Ishikawa (cell line): ENCODE results near the gene ATF6.

Experiments
- CEBPB ChIP-seq: IDR thresholded peaks from 2 replicates; pipeline ENCODE4 v1.6.1; 2012
- CREB1 ChIP-seq: IDR thresholded peaks from 2 replicates; pipeline ENCODE4 v1.6.1; 2012; ENCODE audit warnings: low read depth
- EGR1 ChIP-seq: IDR thresholded peaks from 2 replicates; pipeline ENCODE4 v1.6.1; 2012
- EP300 ChIP-seq: IDR thresholded peaks from 2 replicates; pipeline ENCODE4 v1.6.1; 2012; ENCODE audit warnings: borderline replicate concordance
- FOXM1 ChIP-seq: IDR thresholded peaks from 2 replicates; pipeline ENCODE4 v1.6.1; 2012; ENCODE audit warnings: low read depth, borderline replicate concordance
- NFIC ChIP-seq: IDR thresholded peaks from 2 replicates; pipeline ENCODE4 v1.6.1; 2012
- RAD21 ChIP-seq: IDR thresholded peaks from 2 replicates; pipeline ENCODE4 v1.6.1; 2012; ENCODE audit warnings: low read depth
- TAF1 ChIP-seq: IDR thresholded peaks from 2 replicates; pipeline ENCODE4 v1.6.1; 2012; ENCODE audit warnings: low read depth, mild to moderate bottlenecking
- TCF12 ChIP-seq: IDR thresholded peaks from 2 replicates; pipeline ENCODE4 v1.6.1; 2012; ENCODE audit warnings: low read depth
- TEAD4 ChIP-seq: IDR thresholded peaks from 2 replicates; pipeline ENCODE4 v1.6.1; 2012
- YY1 ChIP-seq: IDR thresholded peaks from 2 replicates; pipeline ENCODE4 v1.6.1; 2012; ENCODE audit warnings: low read depth
- ZBTB7A ChIP-seq: IDR thresholded peaks from 2 replicates; pipeline ENCODE4 v1.6.1; 2012; ENCODE audit warnings: low read depth
- TF ChIP-seq, protein P1 (sequence below): IDR thresholded peaks from 2 replicates; pipeline ENCODE4 v1.6.1; 2012; ENCODE audit warnings: low read depth, mild to moderate bottlenecking
- TF ChIP-seq, protein P2 (sequence below): IDR thresholded peaks from 2 replicates; pipeline ENCODE4 v1.6.1; 2012
- TF ChIP-seq, protein P3 (sequence below): IDR thresholded peaks from 2 replicates; pipeline ENCODE4 v1.6.1; 2012

ATF6 gene

GRCh38 chr1:161999301-162000052 is 233.4 kb downstream of the ATF6 start:
- no peak for TF ChIP-seq CREB1

- TF ChIP-seq TAF1 (no peak), CREB1 (no peak), YY1 (no peak), ZBTB7A (no peak), FOXM1 (no peak), TCF12 (no peak), RAD21 (no peak), EGR1 (no peak), CEBPB (no peak), EP300 (no peak), TEAD4 (no peak), NFIC (no peak)
- TF ChIP-seq, protein P1, sequence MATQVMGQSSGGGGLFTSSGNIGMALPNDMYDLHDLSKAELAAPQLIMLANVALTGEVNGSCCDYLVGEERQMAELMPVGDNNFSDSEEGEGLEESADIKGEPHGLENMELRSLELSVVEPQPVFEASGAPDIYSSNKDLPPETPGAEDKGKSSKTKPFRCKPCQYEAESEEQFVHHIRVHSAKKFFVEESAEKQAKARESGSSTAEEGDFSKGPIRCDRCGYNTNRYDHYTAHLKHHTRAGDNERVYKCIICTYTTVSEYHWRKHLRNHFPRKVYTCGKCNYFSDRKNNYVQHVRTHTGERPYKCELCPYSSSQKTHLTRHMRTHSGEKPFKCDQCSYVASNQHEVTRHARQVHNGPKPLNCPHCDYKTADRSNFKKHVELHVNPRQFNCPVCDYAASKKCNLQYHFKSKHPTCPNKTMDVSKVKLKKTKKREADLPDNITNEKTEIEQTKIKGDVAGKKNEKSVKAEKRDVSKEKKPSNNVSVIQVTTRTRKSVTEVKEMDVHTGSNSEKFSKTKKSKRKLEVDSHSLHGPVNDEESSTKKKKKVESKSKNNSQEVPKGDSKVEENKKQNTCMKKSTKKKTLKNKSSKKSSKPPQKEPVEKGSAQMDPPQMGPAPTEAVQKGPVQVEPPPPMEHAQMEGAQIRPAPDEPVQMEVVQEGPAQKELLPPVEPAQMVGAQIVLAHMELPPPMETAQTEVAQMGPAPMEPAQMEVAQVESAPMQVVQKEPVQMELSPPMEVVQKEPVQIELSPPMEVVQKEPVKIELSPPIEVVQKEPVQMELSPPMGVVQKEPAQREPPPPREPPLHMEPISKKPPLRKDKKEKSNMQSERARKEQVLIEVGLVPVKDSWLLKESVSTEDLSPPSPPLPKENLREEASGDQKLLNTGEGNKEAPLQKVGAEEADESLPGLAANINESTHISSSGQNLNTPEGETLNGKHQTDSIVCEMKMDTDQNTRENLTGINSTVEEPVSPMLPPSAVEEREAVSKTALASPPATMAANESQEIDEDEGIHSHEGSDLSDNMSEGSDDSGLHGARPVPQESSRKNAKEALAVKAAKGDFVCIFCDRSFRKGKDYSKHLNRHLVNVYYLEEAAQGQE: no peak
- TF ChIP-seq, protein P2, sequence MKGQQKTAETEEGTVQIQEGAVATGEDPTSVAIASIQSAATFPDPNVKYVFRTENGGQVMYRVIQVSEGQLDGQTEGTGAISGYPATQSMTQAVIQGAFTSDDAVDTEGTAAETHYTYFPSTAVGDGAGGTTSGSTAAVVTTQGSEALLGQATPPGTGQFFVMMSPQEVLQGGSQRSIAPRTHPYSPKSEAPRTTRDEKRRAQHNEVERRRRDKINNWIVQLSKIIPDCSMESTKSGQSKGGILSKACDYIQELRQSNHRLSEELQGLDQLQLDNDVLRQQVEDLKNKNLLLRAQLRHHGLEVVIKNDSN: no peak
- TF ChIP-seq, protein P3, sequence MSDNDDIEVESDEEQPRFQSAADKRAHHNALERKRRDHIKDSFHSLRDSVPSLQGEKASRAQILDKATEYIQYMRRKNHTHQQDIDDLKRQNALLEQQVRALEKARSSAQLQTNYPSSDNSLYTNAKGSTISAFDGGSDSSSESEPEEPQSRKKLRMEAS: no peak
These were observed 233.9 kb downstream of the ATF6 start for GRCh38 chr1:162000053-162000420.

- TF ChIP-seq, protein P3: no peak
These were observed 237.1 kb downstream of the ATF6 start for GRCh38 chr1:162003061-162003829.

- TF ChIP-seq, protein P1: no peak
- TF ChIP-seq TCF12 (no peak), EP300 (no peak), TEAD4 (no peak), FOXM1 (no peak), NFIC (no peak), CREB1 (no peak), CEBPB (no peak), TAF1 (no peak)
- TF ChIP-seq, protein P2: no peak
- TF ChIP-seq, protein P3: no peak
These were observed 237.7 kb downstream of the ATF6 start for GRCh38 chr1:162003830-162004215.

DNA sequence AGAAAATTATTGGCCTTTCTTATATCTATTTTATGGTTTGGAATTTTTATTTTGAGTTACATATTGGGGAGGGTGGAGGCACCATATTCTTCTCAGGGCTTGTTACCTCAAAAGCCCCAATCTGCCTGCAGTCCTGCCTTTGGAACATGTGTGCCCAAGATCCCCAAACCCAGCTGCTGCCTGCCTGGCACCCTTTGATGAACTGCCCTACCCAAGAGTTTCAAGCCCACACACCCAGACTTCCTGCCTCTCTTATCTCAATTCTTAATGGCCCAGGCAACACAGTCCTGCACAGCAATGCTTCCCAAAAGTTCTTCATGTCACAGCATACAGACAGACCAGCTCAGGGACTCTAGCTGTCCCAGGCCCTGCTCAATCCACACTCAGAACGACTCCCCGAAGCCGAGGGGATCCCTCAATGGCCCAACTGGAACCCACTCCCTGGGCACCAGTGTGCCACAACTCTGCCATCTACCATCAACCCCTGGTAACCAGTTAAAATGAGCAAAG is 238.4 kb downstream of the ATF6 start:
- TF ChIP-seq TEAD4: no peak
- TF ChIP-seq CEBPB: no peak
- TF ChIP-seq TAF1: no peak
- TF ChIP-seq, protein P2: no peak
- no peak for TF ChIP-seq CREB1
- TF ChIP-seq FOXM1: no peak
- TF ChIP-seq NFIC: no peak
- no peak for TF ChIP-seq YY1
- TF ChIP-seq RAD21: no peak
- no peak for TF ChIP-seq ZBTB7A
- no peak for TF ChIP-seq EP300
- TF ChIP-seq, protein P1: no peak
- TF ChIP-seq, protein P3: no peak
- no peak for TF ChIP-seq TCF12
- no peak for TF ChIP-seq EGR1
